Activated CD8-positive, alpha-beta memory T cell treated with anti-CD3 and anti-CD28 coated beads, Interleukin-2, amount 10 ng/mL, durations not matched to agents 7 days and 5 days (primary cell): ENCODE measurements around the gene NHLH2. TPM values are rescaled to one million over a fixed set of nuclear protein-coding genes. Genes with fewer than 3 reads are reported as not detected.

Source experiments
- ATAC-seq: fragments of 150-1000 bp; cut with Tn5 transposase; one replicate; pipeline ENCODE4 v1.10.0; 2021; ENCODE audit warnings: moderate library complexity
- CTCF ChIA-PET: fragments of 350-600 bp; sonication (Branson Sonifier 250); formaldehyde crosslinking; loops from one replicate; lab custom pipeline; 2021; ENCODE audit warnings: antibody characterized with exemption; lab: Charles Lee
- DNase-seq: peaks from one replicate; pipeline ENCODE4 v3.0.0-alpha.2; 2020
- H3K27ac Mint-ChIP-seq: one replicate; pipeline ENCODE4 v1.8.0; 2021; ENCODE audit warnings: mild to moderate bottlenecking, mixed read lengths
- H3K27me3 Mint-ChIP-seq: one replicate; pipeline ENCODE4 v1.8.0; 2021; ENCODE audit warnings: mixed read lengths
- H3K36me3 Mint-ChIP-seq: one replicate; pipeline ENCODE4 v1.8.0; 2021; ENCODE audit warnings: mild to moderate bottlenecking, mixed read lengths
- H3K4me1 Mint-ChIP-seq: one replicate; pipeline ENCODE4 v1.8.0; 2021; ENCODE audit warnings: mixed read lengths
- H3K4me3 Mint-ChIP-seq: one replicate; pipeline ENCODE4 v1.8.0; 2021; ENCODE audit warnings: mild to moderate bottlenecking, moderate library complexity, mixed read lengths
- H3K9me3 Mint-ChIP-seq: one replicate; pipeline ENCODE4 v1.8.0; 2022; ENCODE audit warnings: low read depth, mixed read lengths
- total RNA-seq, 2 experiments: library from RNA; stranded (reverse); gene quantifications; one replicate each; pipeline ENCODE4 v1.2.3, GENCODE V29; 2021

NHLH2 gene
- total RNA-seq, 2 experiments from 2014 or later, result not detected

DNA sequence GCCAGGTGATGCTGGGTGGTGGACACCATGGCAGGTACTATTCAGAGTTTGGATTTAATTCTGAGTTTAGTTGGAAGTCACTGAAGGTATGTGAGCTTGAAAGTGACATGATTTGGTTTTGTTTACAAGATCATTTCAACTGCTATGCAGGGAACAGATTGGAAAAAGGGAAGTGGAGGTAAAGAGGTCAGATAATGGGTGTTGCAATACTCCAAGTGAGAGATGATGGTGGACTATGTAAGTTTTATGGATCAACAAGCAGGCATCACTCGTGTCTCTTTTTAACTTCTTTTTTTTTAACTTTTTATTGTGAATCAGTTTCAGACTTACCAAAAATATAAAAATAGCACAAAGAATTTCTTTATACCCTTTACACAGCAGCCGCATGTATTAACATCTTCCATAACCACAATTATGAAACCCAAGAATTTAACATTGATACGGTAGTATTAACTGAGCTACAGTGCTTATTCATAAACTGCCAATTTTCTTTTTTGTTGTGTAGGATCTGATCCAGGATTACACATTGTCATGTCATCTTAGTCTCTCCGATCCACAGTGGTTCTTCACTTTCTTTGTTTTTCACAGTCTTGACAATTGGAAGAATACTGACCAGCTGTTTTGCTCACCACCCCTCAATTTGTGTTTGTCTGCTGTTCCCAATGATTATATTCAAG lies 24.9 kb upstream of the NHLH2 start:
- DNase-seq, result no peak
- Mint-ChIP-seq H3K27ac (no peak overlapping the region), H3K9me3 (no peaks in the 10 kb centered on the region), H3K36me3 (no peaks in the 10 kb centered on the region), H3K4me3 (no peak overlapping the region), H3K27me3 (peaks cover 37% of the 10 kb centered on the region), H3K4me1 (no peaks in the 10 kb centered on the region)
- CTCF ChIA-PET, result no interaction called here
- ATAC-seq, result no peak

GRCh38 chr1:115862403-115862802 lies 21.5 kb upstream of the NHLH2 start:
- CTCF ChIA-PET, result no interaction called here
- Mint-ChIP-seq H3K27ac (no peak overlapping the region), H3K4me3 (no peak overlapping the region), H3K9me3 (no peaks in the 10 kb centered on the region), H3K36me3 (no peaks in the 10 kb centered on the region), H3K27me3 (peaks cover 38% of the 10 kb centered on the region), H3K4me1 (no peaks in the 10 kb centered on the region)
- DNase-seq (no peak), ATAC-seq (no peak)

DNA sequence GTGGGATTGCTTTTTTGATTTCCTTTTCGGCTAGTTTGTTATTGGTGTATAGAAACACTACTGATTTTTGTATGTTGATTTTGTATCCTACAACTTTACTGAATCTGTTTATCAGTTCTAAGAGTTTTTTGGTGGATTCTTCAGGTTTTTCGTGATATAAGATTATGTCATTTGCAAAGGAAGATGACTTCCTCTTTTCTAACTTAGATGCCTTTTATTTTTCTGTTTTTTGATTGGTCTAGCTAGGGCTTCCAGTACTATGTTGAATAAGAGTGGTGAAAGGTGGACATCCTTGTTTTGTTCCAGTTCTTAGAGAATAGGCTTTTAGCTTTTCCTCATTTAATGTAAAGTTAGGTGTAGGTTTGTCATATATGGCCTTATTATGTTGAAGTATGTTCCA lies 13.1 kb upstream of the NHLH2 start:
- CTCF ChIA-PET, result no interaction called here
- ATAC-seq (no peak), DNase-seq (no peak)
- no peaks in the 10 kb centered on the region for H3K9me3 Mint-ChIP-seq
- H3K27ac Mint-ChIP-seq, result no peak overlapping the region
- H3K4me1 Mint-ChIP-seq, result no peaks in the 10 kb centered on the region
- no peaks in the 10 kb centered on the region for H3K36me3 Mint-ChIP-seq
- peaks cover 48% of the 10 kb centered on the region for H3K27me3 Mint-ChIP-seq
- no peak overlapping the region for H3K4me3 Mint-ChIP-seq

GRCh38 chr1:115850937-115851336 lies 10.0 kb upstream of the NHLH2 start:
- Mint-ChIP-seq H3K27ac (no peak overlapping the region), H3K27me3 (peaks cover 50% of the 10 kb centered on the region), H3K4me1 (no peaks in the 10 kb centered on the region), H3K9me3 (no peaks in the 10 kb centered on the region), H3K4me3 (no peak overlapping the region), H3K36me3 (no peaks in the 10 kb centered on the region)
- DNase-seq (no peak), ATAC-seq (no peak)
- CTCF ChIA-PET, result no interaction called here

DNA sequence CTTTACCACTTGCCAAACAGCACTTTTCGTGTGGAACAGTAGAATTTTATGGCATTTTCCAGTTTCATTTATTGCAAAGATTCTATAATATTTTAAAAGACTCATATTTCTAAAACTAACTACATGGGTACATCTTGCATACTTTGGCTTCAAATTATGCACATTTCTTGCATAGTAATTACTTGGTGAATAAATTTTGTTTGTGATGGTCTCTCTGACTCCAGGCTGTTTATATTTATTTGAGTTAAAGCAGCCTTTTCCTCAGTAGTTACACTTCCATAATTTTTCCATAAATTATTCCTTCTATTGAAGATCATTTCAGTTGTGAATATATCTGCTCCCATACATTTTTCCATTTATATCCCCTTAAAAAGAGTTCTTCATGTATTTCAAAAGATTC lies 6.9 kb upstream of the NHLH2 start:
- Mint-ChIP-seq H3K36me3 (no peaks in the 10 kb centered on the region), H3K9me3 (peaks cover 2% of the 10 kb centered on the region), H3K4me1 (no peaks in the 10 kb centered on the region), H3K27me3 (peaks cover 46% of the 10 kb centered on the region), H3K4me3 (no peak overlapping the region), H3K27ac (no peak overlapping the region)
- ATAC-seq, result no peak
- CTCF ChIA-PET, result interaction anchor here (1.5 kb wide), 1 partner anchor 40 kb away, joined by 3 read pairs; no protein-coding TSS in a partner anchor
- no peak for DNase-seq

- CTCF ChIA-PET, result no interaction called here
- H3K36me3 Mint-ChIP-seq, result no peaks in the 10 kb centered on the region
- H3K4me1 Mint-ChIP-seq, result peaks cover 4% of the 10 kb centered on the region
- ATAC-seq (no peak), DNase-seq (no peak)
- H3K27ac Mint-ChIP-seq, result no peak overlapping the region
- H3K9me3 Mint-ChIP-seq, result peaks cover 2% of the 10 kb centered on the region
- H3K4me3 Mint-ChIP-seq, result no peak overlapping the region
- H3K27me3 Mint-ChIP-seq, result peaks cover 59% of the 10 kb centered on the region
Measured at GRCh38 chr1:115842948-115843347, 2.0 kb upstream of the NHLH2 start.

GRCh38 chr1:115839679-115840237 lies 1.2 kb downstream of the NHLH2 start:
- H3K4me1 Mint-ChIP-seq, result peaks cover 4% of the 10 kb centered on the region
- CTCF ChIA-PET, result no interaction called here
- H3K9me3 Mint-ChIP-seq, result peaks cover 2% of the 10 kb centered on the region
- H3K36me3 Mint-ChIP-seq, result no peaks in the 10 kb centered on the region
- H3K27me3 Mint-ChIP-seq, result peaks cover 76% of the 10 kb centered on the region
- no peak for ATAC-seq
- no peak for DNase-seq
- H3K27ac Mint-ChIP-seq, result no peak overlapping the region
- no peak overlapping the region for H3K4me3 Mint-ChIP-seq

DNA sequence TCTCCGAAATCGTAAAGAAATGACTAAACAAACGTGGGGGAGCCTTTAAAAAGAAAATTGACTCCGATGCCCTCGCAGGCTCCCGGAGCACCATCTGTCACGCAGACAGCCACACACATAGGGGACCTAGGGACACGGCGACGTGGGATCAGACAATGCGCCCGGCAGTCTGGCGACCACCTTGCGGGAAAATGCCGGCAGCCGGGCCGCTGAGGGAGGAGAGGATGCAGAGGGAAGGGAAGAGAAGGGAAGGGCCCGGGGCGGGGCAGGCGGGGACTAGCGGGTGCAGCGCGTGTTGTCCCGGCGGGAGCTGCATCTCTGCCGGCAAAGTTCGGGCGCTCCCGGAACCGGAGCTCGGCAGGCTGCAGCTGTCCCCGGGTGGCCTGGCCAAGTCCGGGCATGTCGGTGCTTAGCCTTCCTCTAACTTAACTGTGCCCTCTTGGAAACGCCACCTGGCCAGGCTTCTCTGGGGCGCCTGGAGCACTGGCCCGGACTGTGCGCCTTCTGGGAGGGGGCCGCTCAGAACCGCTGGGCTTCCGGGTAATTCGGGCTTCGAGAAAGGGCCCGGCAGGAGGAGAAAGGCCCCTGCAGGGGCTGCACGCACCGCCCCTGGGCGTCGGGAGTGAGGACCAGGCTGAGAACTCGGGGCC lies 1.8 kb downstream of the NHLH2 start:
- Mint-ChIP-seq H3K9me3 (peaks cover 2% of the 10 kb centered on the region), H3K4me1 (peaks cover 4% of the 10 kb centered on the region), H3K27me3 (peaks cover 75% of the 10 kb centered on the region), H3K36me3 (no peaks in the 10 kb centered on the region), H3K4me3 (peak overlapping the region; percentile 44), H3K27ac (no peak overlapping the region)
- CTCF ChIA-PET, result no interaction called here
- no peak for DNase-seq
- ATAC-seq, result peak; percentile 36

DNA sequence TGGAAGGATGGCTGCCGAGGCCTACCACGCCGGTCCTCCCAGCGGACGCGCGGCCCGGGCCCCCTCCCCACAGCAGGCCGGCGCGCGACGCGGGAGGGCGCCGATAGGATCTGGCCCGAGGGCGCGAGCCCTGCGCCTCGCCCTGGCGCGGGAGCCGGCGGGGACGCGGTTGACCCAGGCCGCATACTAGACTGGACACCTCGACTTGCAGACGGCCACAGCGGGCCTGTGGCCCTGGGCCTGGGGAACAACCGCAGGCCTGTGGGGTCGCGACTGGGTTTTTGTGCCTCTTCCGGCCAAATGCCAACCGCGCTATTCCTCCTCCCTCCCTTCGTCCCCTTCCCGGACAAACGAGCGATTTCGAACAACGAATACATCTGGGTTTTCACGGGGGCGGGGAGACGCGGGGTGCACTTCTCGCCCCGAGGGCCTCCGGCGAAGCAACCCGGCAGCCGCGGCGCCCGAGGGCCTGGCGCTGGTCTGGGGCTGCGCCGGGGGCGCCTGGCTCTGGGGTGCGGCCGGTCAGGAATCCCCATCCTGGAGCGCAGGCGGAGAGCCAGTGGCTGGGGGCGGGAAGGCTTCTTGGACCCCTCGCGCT lies 2.4 kb downstream of the NHLH2 start:
- peak overlapping the region; percentile 44 for H3K4me3 Mint-ChIP-seq
- ATAC-seq (no peak), DNase-seq (no peak)
- no peaks in the 10 kb centered on the region for H3K36me3 Mint-ChIP-seq
- CTCF ChIA-PET, result no interaction called here
- no peak overlapping the region for H3K27ac Mint-ChIP-seq
- peaks cover 72% of the 10 kb centered on the region for H3K27me3 Mint-ChIP-seq
- H3K9me3 Mint-ChIP-seq, result no peaks in the 10 kb centered on the region
- H3K4me1 Mint-ChIP-seq, result peaks cover 4% of the 10 kb centered on the region

DNA sequence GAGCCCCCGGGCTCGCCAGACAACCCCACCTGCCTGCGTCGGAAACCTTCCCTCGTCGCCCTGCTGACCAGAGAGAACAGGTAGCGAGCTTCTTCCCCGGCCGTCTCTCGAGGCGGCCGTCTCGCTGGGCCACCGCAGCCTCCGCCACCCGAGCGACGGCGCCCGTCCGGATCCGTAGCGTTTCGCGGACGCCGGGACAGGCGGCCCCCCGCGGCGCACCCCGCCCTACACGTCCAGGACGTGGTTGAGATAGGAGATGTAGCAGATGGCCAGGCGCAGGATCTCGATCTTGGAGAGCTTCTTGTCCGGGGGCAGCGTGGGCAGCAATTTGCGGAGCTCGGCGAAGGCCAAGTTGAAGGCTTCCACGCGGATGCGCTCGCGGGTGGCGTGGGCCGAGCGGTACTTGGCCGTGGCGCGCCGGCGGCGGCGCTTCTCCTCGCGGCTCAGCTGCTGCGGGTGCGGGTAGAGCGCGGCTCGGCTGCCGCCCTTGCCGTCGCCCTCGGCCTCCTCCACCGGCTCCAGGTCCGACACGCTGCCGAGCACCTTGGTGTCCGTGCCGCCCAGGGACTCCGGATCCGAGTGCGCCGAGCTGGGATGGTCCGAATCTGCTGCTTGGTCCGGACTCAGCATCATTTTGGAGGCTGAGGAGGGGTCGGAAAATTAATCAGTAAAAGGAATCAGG lies 3.0 kb downstream of the NHLH2 start:
- ATAC-seq, result no peak

GRCh38 chr1:115837341-115837739 lies 3.6 kb downstream of the NHLH2 start:
- Mint-ChIP-seq H3K36me3 (no peaks in the 10 kb centered on the region), H3K9me3 (no peaks in the 10 kb centered on the region), H3K27me3 (peaks cover 68% of the 10 kb centered on the region), H3K4me1 (peaks cover 4% of the 10 kb centered on the region), H3K4me3 (no peak overlapping the region), H3K27ac (no peak overlapping the region)
- DNase-seq, result no peak
- CTCF ChIA-PET, result no interaction called here
- no peak for ATAC-seq

More for the DNA sequence above, 3.0 kb downstream of the NHLH2 start:
- Mint-ChIP-seq H3K27me3 (peaks cover 69% of the 10 kb centered on the region), H3K4me3 (no peak overlapping the region), H3K36me3 (no peaks in the 10 kb centered on the region), H3K9me3 (no peaks in the 10 kb centered on the region), H3K27ac (no peak overlapping the region), H3K4me1 (peaks cover 4% of the 10 kb centered on the region)
- CTCF ChIA-PET, result no interaction called here
- no peak for DNase-seq

DNA sequence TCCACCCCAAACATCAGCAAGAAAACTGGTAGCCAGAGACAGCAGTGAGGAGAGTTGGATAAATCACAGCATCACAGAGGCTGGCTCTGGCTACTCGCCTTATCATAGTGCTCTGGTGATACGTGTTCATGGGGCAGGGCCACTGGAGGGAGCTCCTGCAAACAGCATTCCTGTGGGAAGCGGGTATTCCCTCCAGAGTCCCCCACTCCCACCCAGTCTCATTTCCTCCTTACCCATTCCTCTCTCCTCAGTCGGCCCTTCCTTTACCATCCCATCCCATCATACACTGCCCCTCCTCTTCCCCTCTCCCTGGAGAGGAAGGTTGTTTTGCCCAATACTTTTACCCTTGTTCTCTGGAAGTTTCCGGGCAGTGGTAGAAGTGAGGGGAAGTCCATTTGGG lies 7.1 kb downstream of the NHLH2 start:
- no peak overlapping the region for H3K4me3 Mint-ChIP-seq
- peaks cover under 1% of the 10 kb centered on the region for H3K36me3 Mint-ChIP-seq
- DNase-seq, result no peak
- ATAC-seq, result no peak
- H3K9me3 Mint-ChIP-seq, result no peaks in the 10 kb centered on the region
- CTCF ChIA-PET, result no interaction called here
- H3K27ac Mint-ChIP-seq, result no peak overlapping the region
- peaks cover 1% of the 10 kb centered on the region for H3K4me1 Mint-ChIP-seq
- peaks cover 56% of the 10 kb centered on the region for H3K27me3 Mint-ChIP-seq

DNA sequence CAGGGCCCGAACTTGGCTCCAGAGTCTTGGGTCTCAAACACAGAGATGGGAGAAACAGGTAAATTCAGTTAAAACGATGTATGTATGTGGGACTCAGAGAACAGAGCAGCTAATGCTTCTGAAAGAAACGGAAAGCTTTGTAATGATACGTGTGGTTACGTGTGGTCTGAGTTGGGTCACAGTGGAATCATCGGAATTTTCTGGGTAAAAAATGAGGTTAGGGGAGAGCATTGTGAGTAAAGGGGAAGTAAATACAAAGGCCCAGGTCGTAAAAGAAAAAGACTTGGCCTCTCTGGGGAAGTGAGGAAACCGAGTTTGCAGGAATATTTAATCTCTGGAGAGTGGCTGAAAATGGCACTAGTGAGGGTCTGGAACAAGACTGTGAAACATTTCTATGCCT lies 8.3 kb downstream of the NHLH2 start:
- DNase-seq (no peak), ATAC-seq (no peak)
- no peak overlapping the region for H3K27ac Mint-ChIP-seq
- H3K36me3 Mint-ChIP-seq, result peaks cover 2% of the 10 kb centered on the region
- H3K27me3 Mint-ChIP-seq, result peaks cover 59% of the 10 kb centered on the region
- H3K4me3 Mint-ChIP-seq, result no peak overlapping the region
- CTCF ChIA-PET, result no interaction called here
- peaks cover 6% of the 10 kb centered on the region for H3K4me1 Mint-ChIP-seq
- H3K9me3 Mint-ChIP-seq, result no peaks in the 10 kb centered on the region
